ENCODE results near the gene ZNF575.

GRCh38 chr19:43519436-43520088 is 13.4 kb upstream of the ZNF575 start:
- TF ChIP-seq CTCF (IDR thresholded peaks at IDR 0.05; ENCODE audit: poor library complexity) = peak; percentile 97
- TF ChIP-seq EZH2 (IDR thresholded peaks at IDR 0.05; ENCODE audit: borderline replicate concordance) = no peak
